Measurements from ENCODE around the gene WWOX. TPM values are rescaled to one million over a fixed set of nuclear protein-coding genes. Genes with fewer than 3 reads are reported as not detected.

WWOX gene
- total and polyA plus RNA-seq, 2 of the 4 experiments (the other 2 are of a cell fraction) = 2.7 to 5.4 TPM

DNA sequence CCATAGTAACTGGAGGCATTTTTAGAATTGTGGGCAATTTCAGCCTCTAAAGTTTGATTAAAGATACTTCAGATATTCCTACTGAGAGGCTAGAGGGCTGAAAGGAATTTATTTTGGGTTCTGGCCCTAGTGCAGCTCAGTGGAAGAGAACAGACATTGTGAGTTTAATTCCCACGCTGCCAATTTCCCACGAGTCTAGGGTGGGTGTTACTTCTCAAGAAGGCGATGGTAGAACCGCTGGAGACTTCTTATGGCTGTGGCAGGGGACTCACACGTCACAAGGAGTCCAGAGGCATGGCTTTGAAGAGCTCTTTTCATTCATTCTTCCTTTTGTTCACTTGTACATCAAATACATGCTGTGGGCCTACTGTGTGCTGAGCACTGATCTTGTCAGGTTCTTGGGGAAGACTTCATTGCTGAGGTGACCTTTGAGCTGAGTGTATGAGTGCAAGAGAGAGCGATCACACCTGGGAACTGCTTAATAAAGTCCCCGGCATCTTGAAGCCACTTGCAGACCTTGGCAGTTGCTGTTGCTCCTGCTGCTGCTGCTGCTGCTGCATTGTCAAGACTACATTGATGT lies 111.7 kb downstream of the WWOX start:
- Histone ChIP-seq H4K91ac (ENCODE audit: insufficient read depth, low read depth, low read length) (no peak overlapping the region), H3K4ac (ENCODE audit: low read depth, low read length) (no peak overlapping the region), H3K18ac (ENCODE audit: low read depth, low read length) (no peak overlapping the region), H3K36me3 (ENCODE audit: control insufficient read depth, insufficient read depth, low read length) (no peaks in the 10 kb centered on the region), H2BK5ac (ENCODE audit: low read depth, low read length, poor library complexity, severe bottlenecking) (no peak overlapping the region), H3K9me1 (ENCODE audit: insufficient read depth, low read length) (no peaks in the 10 kb centered on the region), H4K20me1 (ENCODE audit: insufficient read depth, low read length) (no peaks in the 10 kb centered on the region), H3K23ac (ENCODE audit: low read depth, low read length) (no peak overlapping the region), H3K4me2 (ENCODE audit: low read depth, low read length) (no peak overlapping the region), H3K27ac (ENCODE audit: insufficient read depth, low read length) (no peak overlapping the region), H2BK15ac (ENCODE audit: low read depth, low read length) (no peak overlapping the region), H2BK120ac (ENCODE audit: low read depth, low read length) (no peak overlapping the region), H4K8ac (ENCODE audit: low read depth in 2 of 2, low read length in 2 of 2) (no peak overlapping the region), H2AK9ac (replicated peaks; ENCODE audit: low read depth, low read length, poor library complexity) (no peak overlapping the region), H3K4me3 (ENCODE audit: insufficient read depth, low read depth, low read length) (no peak overlapping the region), H3K56ac (ENCODE audit: extremely low read depth, insufficient read depth, low read length) (no peak overlapping the region), H3K27me3 (ENCODE audit: control insufficient read depth, insufficient read depth, low read length) (peaks cover 2% of the 10 kb centered on the region; the same call in 1 of the 2 replicates), H3K79me1 (ENCODE audit: low read depth in 1 of 2, low read length in 2 of 2) (no peaks in the 10 kb centered on the region), H2BK20ac (ENCODE audit: low read depth, low read length) (no peak overlapping the region), H2AFZ (replicated peaks; ENCODE audit: low read length, poor library complexity) (no peak overlapping the region), H3K9me3 (ENCODE audit: control insufficient read depth, insufficient read depth, low read length) (no peaks in the 10 kb centered on the region; the same call in 1 of the 2 replicates), H2AK5ac (ENCODE audit: low read depth, low read length) (no peak overlapping the region), H3K4me1 (ENCODE audit: control insufficient read depth, insufficient read depth, low read length) (peaks cover 2% of the 10 kb centered on the region; the same call in 1 of the 2 replicates), H4K5ac (ENCODE audit: low read depth, low read length) (no peak overlapping the region), H3K14ac (replicated peaks; ENCODE audit: low read depth, low read length) (no peak overlapping the region), H3K9ac (ENCODE audit: low read depth, low read length) (no peak overlapping the region)
- BruUV-seq (replicated peaks) = no TSS peak
- ATAC-seq (ENCODE audit: low read depth) (no peak), DNase-seq (no peak)
- in situ Hi-C loops (cut with MboI; ENCODE audit: low sequenced_read_pairs) = no loop called here
- intact Hi-C loops (cut with micrococcal nuclease) = no loop called here
- CTCF ChIA-PET = no interaction called here
- WGBS, 2 experiments (ENCODE audit: extremely low coverage in 2 of 2, insufficient read length in 1 of 2) = 83% methylated on average over 1 of the region's 7 CpGs; no CpG with 5 or more reads in 1 of the 2 experiments
- POLR2A ChIA-PET (ENCODE audit: unreplicated experiment) = no interaction called here
- TF ChIP-seq RCOR1 (IDR thresholded peaks at IDR 0.05; ENCODE audit: insufficient replicate concordance, low read length) (no peak), MXI1 (IDR thresholded peaks at IDR 0.05; ENCODE audit: borderline replicate concordance, low read depth, low read length) (no peak), NFE2L2 (IDR thresholded peaks at IDR 0.05; ENCODE audit: low read depth, low read length) (no peak), MAFK (IDR thresholded peaks at IDR 0.05; ENCODE audit: low read depth, low read length) (no peak)
- TF ChIP-seq, protein P1, sequence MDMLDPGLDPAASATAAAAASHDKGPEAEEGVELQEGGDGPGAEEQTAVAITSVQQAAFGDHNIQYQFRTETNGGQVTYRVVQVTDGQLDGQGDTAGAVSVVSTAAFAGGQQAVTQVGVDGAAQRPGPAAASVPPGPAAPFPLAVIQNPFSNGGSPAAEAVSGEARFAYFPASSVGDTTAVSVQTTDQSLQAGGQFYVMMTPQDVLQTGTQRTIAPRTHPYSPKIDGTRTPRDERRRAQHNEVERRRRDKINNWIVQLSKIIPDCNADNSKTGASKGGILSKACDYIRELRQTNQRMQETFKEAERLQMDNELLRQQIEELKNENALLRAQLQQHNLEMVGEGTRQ (IDR thresholded peaks at IDR 0.05; ENCODE audit: low read depth, low read length) = no peak
- dilution Hi-C loops (cut with HindIII; ENCODE audit: low sequenced_read_pairs, unreplicated experiment) = no loop called here
